ENCODE measurements around the gene COL6A2.
A peak's percentile ranks its signal among the peaks of the same experiment; 100 is the strongest.
"Not testable (repeated sequence)": the region's sequence is repeated elsewhere in the genome, so short reads cannot be mapped to it uniquely, and the experiment has no call there.

Gene COL6A2

GRCh38 chr21:46097336-46098293, at the start of gene COL6A2:
COL6A2 (plus strand) TSS chr21:46098112.
- DNase-seq (ENCODE audit: low read depth in 2 of 2) = peak in 1 of 2 donors; percentile 44

DNA sequence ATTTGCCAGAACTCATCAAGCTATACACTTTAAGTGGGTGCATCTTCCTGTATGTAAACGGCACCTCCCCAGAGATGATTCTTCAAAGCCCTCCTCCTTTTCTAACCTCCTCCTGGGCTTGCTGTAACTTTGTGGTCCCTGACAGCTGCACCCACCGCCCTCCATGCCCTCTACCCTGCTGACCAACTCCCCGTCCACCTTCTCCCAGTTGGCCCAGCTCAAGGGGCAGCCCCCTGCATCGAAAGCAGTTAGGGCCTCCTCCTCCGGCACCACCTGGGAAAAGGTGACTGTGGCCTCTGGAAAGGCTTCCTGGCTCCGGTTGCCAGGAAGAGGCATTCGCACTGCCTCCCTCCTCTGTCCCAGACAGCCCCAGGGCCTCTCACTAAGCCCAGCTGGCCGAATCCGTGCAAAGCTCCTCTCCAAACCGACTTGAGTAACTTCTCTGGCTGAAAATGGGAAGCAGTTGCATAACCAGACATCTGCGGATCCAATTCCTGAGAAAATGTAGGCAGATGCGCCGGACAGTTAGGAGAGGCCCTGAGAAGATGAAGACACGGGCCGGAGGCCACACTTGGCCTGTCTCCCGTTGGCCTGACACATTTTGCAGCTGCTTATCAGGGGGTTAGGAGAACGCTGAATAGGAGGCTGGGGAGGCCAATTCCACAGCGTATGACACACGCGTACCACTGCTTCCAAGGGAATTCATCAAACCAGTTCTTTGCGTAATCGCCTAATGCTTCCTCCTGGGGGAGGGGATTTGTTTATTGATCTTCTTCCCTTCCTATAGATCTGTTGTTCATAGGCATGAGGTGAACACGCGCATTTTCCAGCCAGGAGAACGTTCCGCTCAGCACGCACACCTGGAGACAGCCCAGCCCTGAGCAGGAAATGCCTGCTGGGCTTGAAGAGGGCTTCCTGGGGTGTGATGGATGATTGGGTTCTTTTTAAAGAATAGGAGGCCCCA, 48.7 kb upstream of the COL6A2 start:
- no peak for DNase-seq (ENCODE audit: low read depth in 2 of 2)

- no peak for DNase-seq (ENCODE audit: low read depth in 2 of 2)
These were observed 47.8 kb upstream of the COL6A2 start for GRCh38 chr21:46049890-46050667.

DNA sequence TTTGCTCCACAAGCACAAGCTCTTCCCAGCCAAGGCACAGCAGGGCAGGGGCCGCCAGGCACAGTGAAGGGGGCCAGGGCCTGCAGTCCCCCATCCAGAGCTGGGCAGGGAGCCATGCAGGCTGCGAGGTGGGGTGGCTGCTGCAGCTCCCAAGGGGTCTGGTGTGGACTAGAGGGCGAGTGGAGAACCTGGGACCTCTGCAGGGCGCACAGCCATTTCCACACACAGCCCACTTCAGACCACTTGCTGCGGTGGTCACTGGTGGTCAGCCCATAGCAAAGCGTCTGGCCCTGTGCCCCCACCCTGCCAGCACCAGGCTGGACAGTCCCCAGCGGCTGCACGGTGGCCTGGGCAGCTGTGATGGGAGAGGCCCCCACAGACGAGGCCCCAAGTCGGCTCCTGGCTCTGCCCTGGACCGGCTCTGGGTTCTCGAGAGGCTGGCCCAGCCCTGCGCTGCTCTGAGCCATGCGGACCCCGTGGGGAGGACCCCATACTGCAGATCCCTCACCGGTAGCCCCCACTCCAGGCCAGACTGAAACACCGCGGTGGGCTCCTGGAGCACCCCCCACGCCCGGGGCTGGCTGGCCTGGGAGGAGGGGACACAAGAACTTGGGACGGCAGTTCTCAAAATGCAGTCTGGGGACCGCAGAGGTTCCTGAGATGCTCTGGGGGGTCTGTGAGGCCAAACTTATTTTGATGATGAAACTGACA, 47.1 kb upstream of the COL6A2 start:
- DNase-seq (ENCODE audit: low read depth in 2 of 2) = no peak

DNA sequence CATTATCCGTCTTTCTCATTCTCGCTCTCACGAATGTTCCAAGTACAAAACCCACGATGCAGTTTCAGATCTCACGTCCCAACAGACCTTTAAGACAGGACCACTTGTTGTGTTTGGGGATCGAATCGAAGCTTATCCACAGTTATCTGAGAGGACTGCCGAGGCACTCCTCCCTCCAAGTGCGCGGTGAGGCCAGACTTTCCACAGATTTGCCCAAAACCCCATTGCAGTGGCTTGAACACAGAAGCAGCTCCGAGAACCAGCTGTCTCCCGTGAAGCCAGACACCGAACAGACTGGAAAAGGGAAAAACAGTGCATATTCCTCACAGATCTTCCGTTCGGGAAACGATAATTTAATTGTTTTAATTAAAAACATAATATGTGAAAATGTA, 46.5 kb upstream of the COL6A2 start:
- no peak for DNase-seq (ENCODE audit: low read depth in 2 of 2)

- no peak for DNase-seq (ENCODE audit: low read depth in 2 of 2)
These were observed 45.9 kb upstream of the COL6A2 start for GRCh38 chr21:46051821-46052675.

DNA sequence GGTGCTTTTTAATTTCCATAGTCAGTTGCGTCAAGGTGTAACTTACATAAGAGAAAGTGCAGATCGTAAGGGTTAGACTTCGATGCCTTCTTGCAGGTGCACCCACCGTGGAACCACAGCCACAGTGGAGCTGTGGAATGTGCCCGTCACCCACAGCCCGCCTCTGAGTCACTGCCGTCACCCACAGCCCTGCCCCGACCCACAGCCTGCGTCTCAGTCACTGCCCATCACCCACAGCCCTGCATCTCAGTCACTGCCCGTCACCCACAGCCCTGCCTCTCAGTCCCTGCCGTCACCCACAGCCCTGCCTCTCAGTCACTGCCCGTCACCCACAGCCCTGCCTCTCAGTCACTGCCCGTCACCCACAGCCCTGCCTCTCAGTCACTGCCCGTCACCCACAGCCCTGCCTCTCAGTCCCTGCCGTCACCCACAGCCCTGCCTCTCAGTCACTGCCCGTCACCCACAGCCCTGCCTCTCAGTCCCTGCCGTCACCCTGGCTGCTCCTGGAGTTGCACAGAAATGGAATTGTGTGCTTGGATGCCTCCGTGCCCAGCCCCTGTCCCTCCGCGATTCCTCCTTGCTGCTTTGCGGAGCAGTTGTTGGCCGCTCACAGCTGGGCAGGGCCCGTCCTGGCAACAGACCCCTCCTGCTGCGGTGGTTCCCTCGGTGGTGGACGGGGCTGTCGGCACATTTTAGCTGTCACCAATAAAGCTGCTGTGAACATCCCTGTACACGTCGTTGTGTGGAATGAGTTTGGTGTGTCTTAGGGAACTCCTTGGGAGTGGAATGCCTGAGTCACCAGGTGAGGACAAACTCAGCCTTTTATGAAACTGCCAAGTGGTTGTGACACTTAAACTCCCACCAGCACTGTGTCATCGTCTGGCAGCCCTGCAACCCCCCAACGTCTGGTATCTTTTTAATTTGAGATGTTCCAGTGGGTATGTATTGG, 44.9 kb upstream of the COL6A2 start:
- no peak for DNase-seq (ENCODE audit: low read depth in 2 of 2)

GRCh38 chr21:46054031-46054430, 43.9 kb upstream of the COL6A2 start:
- DNase-seq (ENCODE audit: low read depth in 2 of 2) = no peak

GRCh38 chr21:46054451-46054881, 43.4 kb upstream of the COL6A2 start:
- DNase-seq (ENCODE audit: low read depth in 2 of 2) = no peak

- DNase-seq (ENCODE audit: low read depth in 2 of 2) = no peak
These were observed 42.0 kb upstream of the COL6A2 start for GRCh38 chr21:46055863-46056281.

- no peak for DNase-seq (ENCODE audit: low read depth in 2 of 2)
These were observed 41.4 kb upstream of the COL6A2 start for GRCh38 chr21:46056450-46056903.

GRCh38 chr21:46057111-46057709, 40.7 kb upstream of the COL6A2 start:
- DNase-seq (ENCODE audit: low read depth in 2 of 2) = no peak

GRCh38 chr21:46057710-46058241, 40.1 kb upstream of the COL6A2 start:
- no peak for DNase-seq (ENCODE audit: low read depth in 2 of 2)

DNA sequence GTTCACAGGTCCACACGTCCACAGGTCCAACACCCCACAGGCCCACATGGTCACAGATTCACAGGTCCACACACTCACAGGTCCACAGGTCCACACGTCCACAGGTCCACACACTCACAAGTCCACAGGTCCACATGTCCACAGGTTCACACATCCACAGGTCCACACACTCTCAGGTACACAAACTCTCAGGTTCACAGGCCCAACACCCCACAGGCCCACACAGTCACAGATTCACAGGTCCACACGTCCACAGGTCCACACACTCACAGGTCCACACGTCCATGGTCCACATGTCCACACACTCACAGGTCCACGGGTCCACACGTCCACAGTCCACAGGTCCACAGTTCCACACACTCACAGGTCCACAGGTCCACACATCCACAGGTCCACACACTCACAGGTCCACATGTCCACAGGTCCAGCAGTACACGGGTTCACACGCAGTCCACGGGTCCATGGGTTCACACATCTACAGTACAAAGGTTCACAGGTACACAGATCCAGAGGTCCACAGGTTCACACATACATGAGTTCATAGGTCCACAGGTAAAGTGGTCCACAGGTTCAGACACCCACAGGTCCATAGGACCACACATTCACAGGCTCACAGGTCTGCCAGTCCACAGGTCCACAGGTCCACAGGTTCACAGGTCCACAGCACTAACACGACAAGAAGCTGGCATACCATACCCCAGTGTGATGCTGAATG, 39.3 kb upstream of the COL6A2 start:
- DNase-seq (ENCODE audit: low read depth in 2 of 2) = no peak

DNA sequence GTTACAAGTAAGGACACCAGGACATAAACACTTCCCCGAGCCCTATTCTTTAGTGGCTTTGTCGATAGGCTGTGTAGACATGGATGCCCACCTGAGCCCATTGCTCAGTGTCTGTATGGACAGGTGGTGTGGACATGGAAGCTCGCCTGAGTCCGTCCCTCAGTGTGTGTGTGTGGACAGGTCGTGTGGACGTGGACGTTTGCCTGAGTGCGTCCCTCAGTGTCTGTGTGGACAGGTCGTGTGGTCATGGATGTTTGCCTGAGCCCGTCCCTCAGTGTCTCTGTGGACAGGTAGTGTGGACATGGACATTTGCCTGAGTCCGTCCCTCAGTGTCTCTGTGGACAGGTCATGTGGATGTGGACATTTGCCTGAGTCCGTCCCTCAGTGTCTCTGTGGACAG, 38.7 kb upstream of the COL6A2 start:
- DNase-seq (ENCODE audit: low read depth in 2 of 2) = no peak

- DNase-seq (ENCODE audit: low read depth in 2 of 2) = not testable (repeated sequence)
These were observed 38.0 kb upstream of the COL6A2 start for GRCh38 chr21:46059711-46060455.

Measured in stimulated activated CD4-positive, alpha-beta T cell treated with anti-CD3 and anti-CD28 coated beads, Interleukin-1b, Interleukin-23, amount 100 ng/mL, for 1 hour (primary cell).